CD4-positive, CD25-positive, alpha-beta regulatory T cell (primary cell): ENCODE results near the gene MED12L. TPM values are rescaled to one million over a fixed set of nuclear protein-coding genes. Genes with fewer than 3 reads are reported as not detected.

Experiments
- ATAC-seq, 2 donors: fragments of 150-1000 bp; cut with Tn5 transposase; one replicate each; pipeline ENCODE4 v1.10.0; 2021; ENCODE audit warnings: low read depth in 2 of 2, moderate number of reproducible peaks in 2 of 2, moderate library complexity in 1 of 2
- DNase-seq, 3 donors: peaks; one replicate each; pipeline versions ENCODE4 v3.0.0 to v3.0.0-alpha.2; 2012 to 2022; ENCODE audit warnings: mixed read lengths in 1 of 3
- H3K27ac ChIP-seq: one replicate; pipeline ENCODE4 v1.7.0; 2013; ENCODE audit warnings: mild to moderate bottlenecking, low read length; ENCODE audit not compliant: insufficient read depth, poor library complexity, severe bottlenecking
- H3K27me3 ChIP-seq: one replicate; pipeline ENCODE4 v1.7.0; 2013; ENCODE audit warnings: low read length; ENCODE audit not compliant: control insufficient read depth, insufficient read depth
- H3K36me3 ChIP-seq: one replicate; pipeline ENCODE4 v1.7.0; 2013; ENCODE audit warnings: mild to moderate bottlenecking, low read length, moderate library complexity; ENCODE audit not compliant: control insufficient read depth, insufficient read depth
- H3K4me1 ChIP-seq: 2 replicates; pipeline ENCODE4 v1.7.0; 2013; ENCODE audit warnings: mild to moderate bottlenecking, low read length; ENCODE audit not compliant: insufficient read depth, control insufficient read depth, poor library complexity, severe bottlenecking
- H3K4me3 ChIP-seq: one replicate; pipeline ENCODE4 v1.7.0; 2013; ENCODE audit warnings: low read depth, mild to moderate bottlenecking, low read length, moderate library complexity
- H3K9me3 ChIP-seq, 2 experiments: 1 replicate in 1 of 2; 2 replicates in 1 of 2; pipeline ENCODE4 v1.7.0; 2013; ENCODE audit warnings: low read length in 2 of 2, mild to moderate bottlenecking in 1 of 2, moderate library complexity in 1 of 2; ENCODE audit not compliant: control insufficient read depth in 2 of 2
- H3K27ac Mint-ChIP-seq, 3 donors: one replicate each; pipeline ENCODE4 v1.8.0; 2020 to 2022; ENCODE audit warnings: mild to moderate bottlenecking in 3 of 3, mixed read lengths in 3 of 3, moderate library complexity in 2 of 3
- H3K27me3 Mint-ChIP-seq: one replicate; pipeline ENCODE4 v1.8.0; 2022; ENCODE audit warnings: mild to moderate bottlenecking, mixed read lengths
- H3K36me3 Mint-ChIP-seq: one replicate; pipeline ENCODE4 v1.8.0; 2020; ENCODE audit warnings: mixed read lengths
- H3K4me1 Mint-ChIP-seq, 4 donors: one replicate each; pipeline ENCODE4 v1.8.0; 2020 to 2022; ENCODE audit warnings: mixed read lengths in 4 of 4, mild to moderate bottlenecking in 1 of 4
- H3K4me3 Mint-ChIP-seq, 4 donors: one replicate each; pipeline ENCODE4 v1.8.0; 2020 to 2022; ENCODE audit warnings: mild to moderate bottlenecking in 4 of 4, mixed read lengths in 4 of 4, moderate library complexity in 3 of 4
- H3K9me3 Mint-ChIP-seq, 7 donors: one replicate each; pipeline ENCODE4 v1.8.0; 2020 to 2022; ENCODE audit warnings: mixed read lengths in 7 of 7, mild to moderate bottlenecking in 3 of 7, moderate library complexity in 2 of 7
- polyA plus RNA-seq, 4 donors: library from polyadenylated mRNA; unstranded; fragments of 300-500 nt; fragmentation: Illumina TruSeq; gene quantifications; one replicate each; pipeline ENCODE4 v1.2.3, GENCODE V29; 2021
- total RNA-seq: library from RNA; stranded (reverse); gene quantifications from one replicate; pipeline ENCODE4 v1.2.3, GENCODE V29; 2022

MED12L gene
- total and polyA plus RNA-seq, 5 donors from 2014 or later = 2.7 TPM; not detected in 4

DNA sequence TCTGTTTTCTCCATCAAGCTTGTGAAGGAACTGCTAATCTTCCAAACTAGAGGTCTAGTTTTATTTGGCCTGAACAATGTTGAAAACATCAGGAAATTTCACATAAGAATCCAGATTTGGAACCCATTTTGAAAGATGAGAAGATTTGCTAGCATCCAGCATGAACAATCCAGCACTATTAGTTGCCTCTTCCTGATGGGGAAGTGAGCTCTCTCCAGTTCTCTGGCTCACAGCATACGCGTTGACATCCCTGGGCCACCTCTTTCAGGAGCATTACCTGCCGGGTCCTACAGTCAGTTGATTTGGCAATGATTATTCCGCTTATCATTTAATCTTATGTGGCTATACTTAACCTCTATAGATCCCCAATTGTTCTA is 220.3 kb downstream of the MED12L start:
- H3K27ac Mint-ChIP-seq = peak overlapping the region in 1 of 3 donors; percentile 26
- H3K9me3 ChIP-seq = no peaks in the 10 kb centered on the region
- peaks cover 16% of the 10 kb centered on the region for H3K27me3 Mint-ChIP-seq
- H3K4me1 ChIP-seq = no peaks in the 10 kb centered on the region
- peaks cover 3% of the 10 kb centered on the region for H3K27me3 ChIP-seq
- no peak for ATAC-seq
- no peak overlapping the region for H3K4me3 Mint-ChIP-seq
- peaks cover 0 to 3% (median 0%) of the 10 kb centered on the region in 4 donors for H3K4me1 Mint-ChIP-seq
- no peaks in the 10 kb centered on the region for H3K36me3 ChIP-seq
- DNase-seq = no peak
- no peaks in the 10 kb centered on the region for H3K36me3 Mint-ChIP-seq
- peaks cover 0 to 2% (median 0%) of the 10 kb centered on the region in 7 donors for H3K9me3 Mint-ChIP-seq
- no peak overlapping the region for H3K27ac ChIP-seq
- H3K4me3 ChIP-seq = no peak overlapping the region

DNA sequence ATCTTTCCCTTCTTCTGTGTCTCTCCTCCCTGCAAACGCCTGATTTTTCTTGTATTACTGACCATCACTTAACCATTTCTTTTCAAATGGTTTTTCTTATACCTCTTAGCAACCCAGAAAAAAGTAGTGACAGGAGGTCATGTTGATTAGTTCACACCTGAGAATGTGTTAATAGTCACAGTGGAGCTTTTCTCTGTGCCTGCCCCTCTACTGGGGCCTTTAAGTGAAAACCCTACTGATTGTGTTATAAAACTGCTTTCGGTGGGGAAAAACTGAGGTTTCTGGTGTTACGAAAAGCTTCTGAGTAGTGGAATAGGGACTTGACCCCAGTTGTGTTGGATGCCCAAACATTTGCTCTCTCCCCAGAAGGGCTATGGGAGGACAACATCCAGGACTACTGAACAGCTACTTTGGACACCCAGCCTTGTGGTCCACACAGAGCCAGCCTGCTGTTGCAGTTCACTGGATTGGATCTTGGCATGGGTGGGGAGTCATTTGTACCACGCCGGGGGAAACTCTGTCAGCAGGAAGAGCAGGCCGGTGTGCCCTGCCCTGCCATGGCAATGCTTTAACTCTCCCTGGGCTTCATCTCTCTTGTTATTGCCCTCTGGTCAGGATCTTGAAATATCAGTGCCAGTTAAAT is 220.8 kb downstream of the MED12L start:
- H3K36me3 Mint-ChIP-seq = no peaks in the 10 kb centered on the region
- Histone ChIP-seq H3K27me3 (peaks cover 3% of the 10 kb centered on the region), H3K4me3 (no peak overlapping the region), H3K27ac (no peak overlapping the region), H3K4me1 (no peaks in the 10 kb centered on the region), H3K9me3 (no peaks in the 10 kb centered on the region), H3K36me3 (no peaks in the 10 kb centered on the region)
- H3K27me3 Mint-ChIP-seq = peaks cover 16% of the 10 kb centered on the region
- no peak overlapping the region for H3K4me3 Mint-ChIP-seq
- DNase-seq (no peak), ATAC-seq (no peak)
- peaks cover 0 to 2% (median 0%) of the 10 kb centered on the region in 7 donors for H3K9me3 Mint-ChIP-seq
- H3K27ac Mint-ChIP-seq = peak overlapping the region in 2 of 3 donors; percentile 26 to 45
- peaks cover 0 to 3% (median 0%) of the 10 kb centered on the region in 4 donors for H3K4me1 Mint-ChIP-seq

DNA sequence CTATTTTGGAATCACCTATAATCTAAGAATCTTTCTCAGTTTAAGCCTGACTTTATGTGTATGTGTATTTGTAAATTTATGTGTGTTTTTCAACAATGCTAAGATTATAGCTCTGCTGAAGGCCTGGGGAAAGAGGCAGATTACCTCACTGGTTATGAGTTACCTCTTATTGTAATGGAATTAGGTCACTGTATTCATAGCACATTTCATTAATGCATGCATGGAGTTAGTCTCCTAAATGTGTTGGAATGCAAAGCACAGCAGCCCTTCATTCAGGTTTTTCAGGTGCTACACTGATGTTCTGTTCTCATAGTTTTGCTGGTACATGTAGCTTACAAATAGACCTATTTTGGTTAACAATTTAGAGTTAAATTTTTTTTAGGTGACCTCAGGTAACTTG is 221.7 kb downstream of the MED12L start:
- no peak for ATAC-seq
- Mint-ChIP-seq H3K9me3 (peaks cover 0 to 2% (median 0%) of the 10 kb centered on the region in 7 donors), H3K27me3 (peaks cover 16% of the 10 kb centered on the region), H3K4me3 (no peak overlapping the region), H3K4me1 (peaks cover 0 to 3% (median 0%) of the 10 kb centered on the region in 4 donors), H3K27ac (no peak overlapping the region), H3K36me3 (no peaks in the 10 kb centered on the region)
- DNase-seq = no peak
- H3K4me3 ChIP-seq = no peak overlapping the region
- no peaks in the 10 kb centered on the region for H3K9me3 ChIP-seq
- peaks cover 3% of the 10 kb centered on the region for H3K27me3 ChIP-seq
- no peak overlapping the region for H3K27ac ChIP-seq
- no peaks in the 10 kb centered on the region for H3K36me3 ChIP-seq
- H3K4me1 ChIP-seq = no peaks in the 10 kb centered on the region

DNA sequence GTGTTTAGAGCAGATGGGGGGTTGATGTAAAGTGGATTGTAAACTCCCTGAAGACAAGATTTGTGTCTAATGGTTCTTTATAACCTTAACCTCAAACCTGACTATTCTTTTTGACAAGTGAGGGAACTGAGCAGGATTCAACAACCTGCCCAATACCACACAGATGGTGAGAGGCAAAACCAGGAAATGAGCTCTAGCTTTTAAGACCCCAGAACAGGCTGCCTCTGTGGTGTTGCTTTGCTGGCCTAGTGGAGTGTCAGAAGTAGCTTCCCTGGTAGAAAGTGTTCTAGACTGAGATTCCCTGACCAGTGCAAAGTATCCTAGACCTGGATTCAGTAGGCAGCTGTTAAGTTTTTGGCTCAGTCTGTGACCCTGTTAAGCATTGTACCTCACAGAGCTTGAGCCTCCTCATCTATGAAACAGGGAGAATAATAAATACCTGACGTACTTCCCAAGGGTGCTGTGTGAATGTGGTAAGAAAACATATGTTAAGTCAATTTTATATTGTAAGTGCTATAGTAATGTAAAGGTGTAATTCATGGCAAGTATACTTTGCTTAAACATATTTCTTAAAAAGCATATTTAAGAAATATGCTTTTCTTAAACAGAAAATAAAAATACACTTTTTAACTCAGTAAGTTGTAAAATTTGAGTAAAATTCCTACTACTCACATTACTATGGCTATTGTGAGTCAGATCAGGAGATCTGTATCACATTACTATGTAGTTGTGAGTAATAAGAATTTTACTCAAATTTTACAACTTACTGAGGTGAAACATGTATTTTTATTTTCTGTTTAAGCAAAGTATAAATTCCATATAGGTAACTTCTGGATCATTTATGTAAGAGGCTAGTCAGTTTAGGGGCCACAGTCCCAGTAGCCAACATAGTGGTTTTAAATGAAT is 222.4 kb downstream of the MED12L start:
- Histone ChIP-seq H3K4me1 (no peaks in the 10 kb centered on the region), H3K27ac (no peak overlapping the region), H3K4me3 (no peak overlapping the region), H3K9me3 (no peaks in the 10 kb centered on the region), H3K36me3 (no peaks in the 10 kb centered on the region), H3K27me3 (no peaks in the 10 kb centered on the region)
- peaks cover 11% of the 10 kb centered on the region for H3K27me3 Mint-ChIP-seq
- peaks cover 0 to 3% (median 0%) of the 10 kb centered on the region in 4 donors for H3K4me1 Mint-ChIP-seq
- peaks cover 0 to 1% (median 0%) of the 10 kb centered on the region in 7 donors for H3K9me3 Mint-ChIP-seq
- no peak overlapping the region for H3K4me3 Mint-ChIP-seq
- DNase-seq = no peak
- no peak for ATAC-seq
- H3K27ac Mint-ChIP-seq = no peak overlapping the region
- no peaks in the 10 kb centered on the region for H3K36me3 Mint-ChIP-seq

DNA sequence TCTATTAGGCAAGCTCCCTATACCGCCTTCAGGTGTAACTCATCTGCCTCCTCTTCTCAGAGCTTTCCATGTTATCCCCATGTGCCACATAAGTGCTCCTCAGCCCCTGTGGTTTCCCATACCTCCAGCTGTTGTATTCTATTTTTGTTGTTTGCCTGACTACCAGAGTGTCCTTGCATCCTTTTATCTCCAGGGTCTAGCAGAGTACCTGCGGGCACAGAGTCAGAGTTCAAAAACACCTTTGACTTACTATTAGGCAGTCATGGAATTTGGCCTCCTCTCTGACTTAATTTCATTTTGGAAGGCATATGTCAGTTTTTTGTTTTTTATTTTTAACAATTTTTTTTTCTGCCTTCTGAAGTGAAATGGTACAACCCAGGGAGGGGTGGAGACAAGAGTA is 224.1 kb downstream of the MED12L start:
- ATAC-seq (no peak), DNase-seq (no peak)
- H3K4me1 ChIP-seq = no peaks in the 10 kb centered on the region
- H3K27ac ChIP-seq = no peak overlapping the region
- H3K9me3 ChIP-seq = no peaks in the 10 kb centered on the region
- Mint-ChIP-seq H3K9me3 (no peaks in the 10 kb centered on the region), H3K36me3 (no peaks in the 10 kb centered on the region), H3K27ac (no peak overlapping the region), H3K4me1 (peaks cover 0 to 3% (median 0%) of the 10 kb centered on the region in 4 donors), H3K4me3 (no peak overlapping the region), H3K27me3 (no peaks in the 10 kb centered on the region)
- no peaks in the 10 kb centered on the region for H3K27me3 ChIP-seq
- H3K36me3 ChIP-seq = no peaks in the 10 kb centered on the region
- no peak overlapping the region for H3K4me3 ChIP-seq

DNA sequence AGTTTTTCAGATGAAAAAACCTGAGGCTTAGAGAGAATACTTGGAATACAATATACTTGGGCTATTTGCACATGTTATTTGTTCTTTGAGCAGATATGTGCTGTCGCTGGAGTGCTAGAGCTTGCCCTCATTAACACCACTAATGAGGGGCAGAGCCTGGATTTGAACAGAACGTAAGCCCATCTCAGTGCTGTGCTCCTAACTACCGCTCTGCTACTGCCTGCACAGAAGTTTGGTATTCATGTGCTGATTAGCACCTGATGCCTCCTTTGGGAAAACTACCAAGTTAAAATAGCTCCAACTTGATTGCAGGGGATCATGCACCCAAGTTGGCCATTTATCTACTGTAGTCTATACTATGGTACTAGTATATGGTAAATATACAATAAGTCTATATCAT is 227.5 kb downstream of the MED12L start:
- no peaks in the 10 kb centered on the region for H3K36me3 ChIP-seq
- no peaks in the 10 kb centered on the region for H3K9me3 Mint-ChIP-seq
- peaks cover 0 to 3% (median 0%) of the 10 kb centered on the region in 4 donors for H3K4me1 Mint-ChIP-seq
- H3K27ac Mint-ChIP-seq = no peak overlapping the region
- H3K9me3 ChIP-seq = no peaks in the 10 kb centered on the region
- DNase-seq (no peak), ATAC-seq (no peak)
- no peak overlapping the region for H3K4me3 Mint-ChIP-seq
- H3K4me3 ChIP-seq = no peak overlapping the region
- H3K36me3 Mint-ChIP-seq = no peaks in the 10 kb centered on the region
- H3K27ac ChIP-seq = no peak overlapping the region
- H3K4me1 ChIP-seq = no peaks in the 10 kb centered on the region
- no peaks in the 10 kb centered on the region for H3K27me3 ChIP-seq
- H3K27me3 Mint-ChIP-seq = peaks cover 17% of the 10 kb centered on the region

DNA sequence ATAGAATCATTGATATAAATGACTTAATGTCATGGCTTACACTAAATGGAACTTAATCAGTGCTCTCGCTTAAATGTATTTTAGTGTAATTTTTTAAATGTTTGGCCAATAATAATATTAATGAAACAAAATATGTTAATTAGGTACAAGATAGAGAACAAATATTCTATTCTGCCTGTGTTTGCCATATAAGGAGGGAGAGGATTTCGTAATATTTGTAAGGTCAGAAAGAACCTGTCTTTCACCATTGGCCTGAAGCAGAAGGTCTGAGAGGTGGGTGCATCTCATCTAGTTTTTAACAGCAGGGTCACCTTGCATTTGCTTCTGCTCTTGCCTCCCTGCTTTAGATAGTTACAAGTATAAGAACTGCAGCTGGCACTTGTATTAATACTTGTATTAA is 228.7 kb downstream of the MED12L start:
- peaks cover 0 to 3% (median 0%) of the 10 kb centered on the region in 4 donors for H3K4me1 Mint-ChIP-seq
- H3K36me3 Mint-ChIP-seq = no peaks in the 10 kb centered on the region
- Histone ChIP-seq H3K4me1 (no peaks in the 10 kb centered on the region), H3K4me3 (no peak overlapping the region), H3K27me3 (no peaks in the 10 kb centered on the region), H3K36me3 (no peaks in the 10 kb centered on the region), H3K27ac (no peak overlapping the region), H3K9me3 (no peaks in the 10 kb centered on the region)
- H3K4me3 Mint-ChIP-seq = no peak overlapping the region
- peaks cover 26% of the 10 kb centered on the region for H3K27me3 Mint-ChIP-seq
- ATAC-seq (no peak), DNase-seq (no peak)
- H3K9me3 Mint-ChIP-seq = no peaks in the 10 kb centered on the region
- no peak overlapping the region for H3K27ac Mint-ChIP-seq
